Endodermal cell (in vitro differentiated cells): Measurements from ENCODE around the gene CTSC. TPM values are rescaled to one million over a fixed set of nuclear protein-coding genes. Genes with fewer than 3 reads are reported as not detected.

Source experiments
- DNase-seq: peaks from one replicate; pipeline ENCODE4 v3.0.0-alpha.2; 2017
- H3K27ac ChIP-seq: 2 replicates; pipeline ENCODE4 v1.5.1; 2013; ENCODE audit warnings: mild to moderate bottlenecking, low read depth, low read length, moderate library complexity
- H3K27me3 ChIP-seq: 2 replicates; pipeline ENCODE4 v1.6.1; 2013; ENCODE audit warnings: mild to moderate bottlenecking, low read length, moderate library complexity; ENCODE audit not compliant: insufficient read depth, control insufficient read depth, poor library complexity, severe bottlenecking
- H3K36me3 ChIP-seq: 2 replicates; pipeline ENCODE4 v1.7.0; 2013; ENCODE audit warnings: mild to moderate bottlenecking, low read length, moderate library complexity; ENCODE audit not compliant: control insufficient read depth, insufficient read depth
- H3K4me1 ChIP-seq: one replicate; pipeline ENCODE4 v1.7.0; 2013; ENCODE audit warnings: low read length; ENCODE audit not compliant: control insufficient read depth, insufficient read depth
- H3K4me3 ChIP-seq: 2 replicates; pipeline ENCODE4 v1.5.1; 2013; ENCODE audit warnings: mild to moderate bottlenecking, low read length, moderate library complexity
- H3K9ac ChIP-seq: 2 replicates; pipeline ENCODE4 v1.6.1; 2013; ENCODE audit warnings: mild to moderate bottlenecking, low read length, moderate library complexity; ENCODE audit not compliant: poor library complexity, severe bottlenecking; ENCODE audit errors: extremely low read depth
- H3K9me3 ChIP-seq: 2 replicates; pipeline ENCODE4 v1.6.1; 2013; ENCODE audit warnings: mild to moderate bottlenecking, low read length, moderate library complexity; ENCODE audit not compliant: control insufficient read depth
- H3K27ac Mint-ChIP-seq: 2 replicates; pipeline ENCODE4 v1.8.0; 2020; ENCODE audit warnings: mixed read lengths
- H3K27me3 Mint-ChIP-seq: 2 replicates; pipeline ENCODE4 v1.8.0; 2021; ENCODE audit warnings: mild to moderate bottlenecking, mixed read lengths; ENCODE audit not compliant: insufficient read depth
- H3K36me3 Mint-ChIP-seq: 2 replicates; pipeline ENCODE4 v1.8.0; 2020; ENCODE audit warnings: low read depth, mixed read lengths
- H3K4me1 Mint-ChIP-seq: 2 replicates; pipeline ENCODE4 v1.8.0; 2020; ENCODE audit warnings: mixed read lengths
- H3K4me3 Mint-ChIP-seq: 2 replicates; pipeline ENCODE4 v1.8.0; 2020; ENCODE audit warnings: mild to moderate bottlenecking, moderate library complexity, mixed read lengths
- H3K9me3 Mint-ChIP-seq: 2 replicates; pipeline ENCODE4 v1.8.0; 2020; ENCODE audit warnings: mild to moderate bottlenecking, mixed read lengths
- CTCF ChIP-seq: fragments of 200-600 bp; sonication (generic); conservative IDR thresholded peaks from 2 replicates; pipeline ENCODE4 v1.5.0; 2021; ENCODE audit warnings: antibody characterized with exemption, mild to moderate bottlenecking
- WGBS, 2 experiments: methylation state at CpG; one replicate each; pipeline versions ENCODE4 v1.1.5 to v1.1.7; 2013; ENCODE audit warnings: missing lambda C conversion rate in 2 of 2, mixed read lengths in 1 of 2; ENCODE audit not compliant: insufficient coverage in 1 of 2, insufficient read length in 1 of 2; 5-methylcytosine and 5-hydroxymethylcytosine counted together
- total RNA-seq, 2 donors: library from RNA; stranded (reverse); fragmentation: NEBNext Ultra II Directional in 1 of 2; extraction: Animal tissue kit (Norgen Biotek cat#: 25700) in 1 of 2; gene quantifications; 2 replicates in 1 of 2; 3 replicates in 1 of 2; pipeline ENCODE4 v1.2.1, GENCODE V29; 2021

The CTSC gene
- total RNA-seq, 2 donors from 2014 or later: 234 to 273 TPM

GRCh38 chr11:88304352-88304751, 33.2 kb downstream of the CTSC start:
- Mint-ChIP-seq H3K9me3 (no peaks in the 10 kb centered on the region), H3K4me1 (peaks cover 39% of the 10 kb centered on the region), H3K4me3 (no peak overlapping the region), H3K27ac (no peak overlapping the region), H3K27me3 (no peaks in the 10 kb centered on the region), H3K36me3 (peaks cover 91% of the 10 kb centered on the region)
- H3K9me3 ChIP-seq: peaks cover 11% of the 10 kb centered on the region
- H3K27ac ChIP-seq: no peak overlapping the region
- TF ChIP-seq CTCF: no peak
- no peak for DNase-seq
- no peak overlapping the region for H3K9ac ChIP-seq
- WGBS, 2 experiments: 86 to 93% methylated on average over 1 of the region's 1 CpG
- H3K4me3 ChIP-seq: no peak overlapping the region
- peaks cover 62% of the 10 kb centered on the region for H3K36me3 ChIP-seq
- no peaks in the 10 kb centered on the region for H3K27me3 ChIP-seq
- peaks cover 6% of the 10 kb centered on the region for H3K4me1 ChIP-seq

- TF ChIP-seq CTCF: no peak
- Histone ChIP-seq H3K36me3 (peaks cover 52% of the 10 kb centered on the region), H3K4me1 (peaks cover 18% of the 10 kb centered on the region), H3K27me3 (no peaks in the 10 kb centered on the region), H3K4me3 (no peak overlapping the region), H3K27ac (no peak overlapping the region), H3K9me3 (peaks cover 11% of the 10 kb centered on the region), H3K9ac (no peak overlapping the region)
- Mint-ChIP-seq H3K4me1 (peaks cover 41% of the 10 kb centered on the region), H3K4me3 (no peak overlapping the region), H3K27ac (no peak overlapping the region), H3K27me3 (no peaks in the 10 kb centered on the region), H3K9me3 (no peaks in the 10 kb centered on the region), H3K36me3 (peaks cover 81% of the 10 kb centered on the region)
- 71 to 97% methylated on average over 1 of the region's 1 CpG for WGBS, 2 experiments
- DNase-seq: no peak
Observed at GRCh38 chr11:88303037-88303436, 34.5 kb downstream of the CTSC start.

- H3K4me3 Mint-ChIP-seq: no peak overlapping the region
- peaks cover 78% of the 10 kb centered on the region for H3K36me3 Mint-ChIP-seq
- WGBS, 2 experiments: 78 to 100% methylated on average over 1 to 8 of the region's 9 CpGs
- peaks cover 44% of the 10 kb centered on the region for H3K36me3 ChIP-seq
- no peak overlapping the region for H3K9ac ChIP-seq
- no peak for DNase-seq
- no peak overlapping the region for H3K27ac ChIP-seq
- peaks cover 6% of the 10 kb centered on the region for H3K9me3 ChIP-seq
- H3K4me3 ChIP-seq: no peak overlapping the region
- no peak for TF ChIP-seq CTCF
- H3K27me3 Mint-ChIP-seq: no peaks in the 10 kb centered on the region
- no peaks in the 10 kb centered on the region for H3K27me3 ChIP-seq
- peaks cover 50% of the 10 kb centered on the region for H3K4me1 Mint-ChIP-seq
- no peaks in the 10 kb centered on the region for H3K9me3 Mint-ChIP-seq
- peak overlapping the region; percentile 81 for H3K27ac Mint-ChIP-seq
- peaks cover 26% of the 10 kb centered on the region for H3K4me1 ChIP-seq
Observed at GRCh38 chr11:88301488-88302140, 35.9 kb downstream of the CTSC start.
